ENCODE results near the gene SIGLEC11. TPM values are rescaled to one million over a fixed set of nuclear protein-coding genes. Genes with fewer than 3 reads are reported as not detected.

Gene SIGLEC11
- polyA plus RNA-seq, 6 donors from 2014 or later, result not detected

- H3K36me3 Mint-ChIP-seq, result no peaks in the 10 kb centered on the region
- peak; percentile 77 to 90 for ATAC-seq (ENCODE audit: low read depth in 2 of 2)
- no peaks in the 10 kb centered on the region for H3K9me3 Mint-ChIP-seq
- H3K27me3 Mint-ChIP-seq, result peaks cover 6 to 23% (median 10%) of the 10 kb centered on the region in 3 donors
- DNase-seq, result peak; percentile 74
- peaks cover 0 to 18% (median 5%) of the 10 kb centered on the region in 3 donors for H3K4me1 Mint-ChIP-seq
- peak overlapping the region in 2 of 8 donors; percentile 41 to 52 for H3K4me3 Mint-ChIP-seq
- H3K27ac Mint-ChIP-seq, result peak overlapping the region in 1 of 6 donors; percentile 62
Observed at GRCh38 chr19:49937750-49938381, 23.1 kb downstream of the SIGLEC11 start.

DNA sequence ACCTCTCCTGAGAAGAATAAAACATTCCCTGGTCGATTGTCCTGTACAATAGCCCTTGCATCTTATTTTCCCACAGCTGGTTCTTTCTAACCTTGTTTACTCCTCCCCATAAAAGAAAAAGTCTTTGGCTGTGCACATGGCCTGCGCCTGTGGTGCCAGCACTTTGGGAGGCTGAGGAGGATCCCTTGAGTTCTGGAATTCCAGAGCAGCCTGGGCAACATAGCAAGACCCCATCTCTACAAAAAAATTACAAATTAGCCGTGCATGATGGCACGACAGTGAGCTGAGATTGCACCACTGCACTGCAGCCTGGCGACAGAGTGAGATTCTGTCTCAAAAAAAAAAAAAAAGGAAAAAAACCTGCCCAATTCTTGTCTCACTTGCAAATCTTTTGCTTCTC is 24.4 kb downstream of the SIGLEC11 start:
- ATAC-seq (ENCODE audit: low read depth in 2 of 2) (no peak), DNase-seq (no peak)
- Mint-ChIP-seq H3K36me3 (no peaks in the 10 kb centered on the region), H3K27me3 (peaks cover 6 to 19% (median 10%) of the 10 kb centered on the region in 3 donors), H3K9me3 (no peaks in the 10 kb centered on the region), H3K4me3 (no peak overlapping the region), H3K4me1 (peaks cover 0 to 18% (median 5%) of the 10 kb centered on the region in 3 donors), H3K27ac (peak overlapping the region in 2 of 6 donors; percentile 53 to 66)

GRCh38 chr19:49933643-49934042 is 27.3 kb downstream of the SIGLEC11 start:
- ATAC-seq (ENCODE audit: low read depth in 2 of 2), result no peak
- DNase-seq, result no peak
- peak overlapping the region in 2 of 6 donors; percentile 20 to 84 for H3K27ac Mint-ChIP-seq
- no peaks in the 10 kb centered on the region for H3K27me3 Mint-ChIP-seq
- H3K4me1 Mint-ChIP-seq, result peaks cover 18 to 32% (median 23%) of the 10 kb centered on the region in 3 donors
- peaks cover 0 to 5% (median 0%) of the 10 kb centered on the region in 7 donors for H3K9me3 Mint-ChIP-seq
- H3K4me3 Mint-ChIP-seq, result no peak overlapping the region
- H3K36me3 Mint-ChIP-seq, result no peaks in the 10 kb centered on the region

DNA sequence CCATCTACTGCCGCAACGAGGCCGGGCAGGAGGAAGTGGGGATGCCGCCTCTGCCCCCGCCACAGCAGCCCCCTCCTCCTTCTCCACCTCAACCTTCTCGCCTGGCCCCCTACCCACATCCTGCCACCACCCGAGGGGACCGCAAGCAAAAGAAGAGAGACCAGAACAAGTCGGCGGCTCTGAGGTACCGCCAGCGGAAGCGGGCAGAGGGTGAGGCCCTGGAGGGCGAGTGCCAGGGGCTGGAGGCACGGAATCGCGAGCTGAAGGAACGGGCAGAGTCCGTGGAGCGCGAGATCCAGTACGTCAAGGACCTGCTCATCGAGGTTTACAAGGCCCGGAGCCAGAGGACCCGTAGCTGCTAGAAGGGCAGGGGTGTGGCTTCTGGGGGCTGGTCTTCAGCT is 28.2 kb downstream of the SIGLEC11 start:
- peak overlapping the region in 1 of 8 donors; percentile 40 for H3K4me3 Mint-ChIP-seq
- H3K36me3 Mint-ChIP-seq, result no peaks in the 10 kb centered on the region
- no peak for DNase-seq
- H3K27me3 Mint-ChIP-seq, result no peaks in the 10 kb centered on the region
- peaks cover 27 to 39% (median 30%) of the 10 kb centered on the region in 3 donors for H3K4me1 Mint-ChIP-seq
- no peak for ATAC-seq (ENCODE audit: low read depth in 2 of 2)
- peaks cover 0 to 5% (median 0%) of the 10 kb centered on the region in 7 donors for H3K9me3 Mint-ChIP-seq
- no peak overlapping the region for H3K27ac Mint-ChIP-seq

DNA sequence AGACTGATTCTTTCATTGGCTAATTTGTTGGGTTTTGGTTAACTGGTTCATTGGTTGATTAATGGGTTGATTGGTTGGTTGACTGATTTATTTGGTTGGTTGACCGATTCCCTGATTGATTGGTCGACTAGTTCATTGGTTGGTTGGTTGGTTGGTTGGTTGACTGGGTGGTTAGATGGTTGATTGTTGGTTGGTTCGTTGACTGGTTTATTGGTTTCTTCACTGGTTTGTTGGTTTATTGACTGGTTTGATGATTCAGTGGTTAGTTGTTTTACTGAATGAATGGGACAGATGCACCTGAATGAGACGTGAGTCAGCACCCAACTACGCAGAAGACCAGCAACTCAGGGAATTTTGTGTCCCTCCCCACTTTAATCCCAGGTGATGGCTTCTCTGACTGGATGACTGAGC is 28.9 kb downstream of the SIGLEC11 start:
- DNase-seq, result no peak
- Mint-ChIP-seq H3K27ac (peak overlapping the region in 1 of 6 donors; percentile 12), H3K4me3 (no peak overlapping the region), H3K9me3 (peaks cover 0 to 5% (median 0%) of the 10 kb centered on the region in 7 donors), H3K4me1 (peaks cover 33 to 43% (median 36%) of the 10 kb centered on the region in 3 donors), H3K36me3 (no peaks in the 10 kb centered on the region), H3K27me3 (no peaks in the 10 kb centered on the region)
- no peak for ATAC-seq (ENCODE audit: low read depth in 2 of 2)

DNA sequence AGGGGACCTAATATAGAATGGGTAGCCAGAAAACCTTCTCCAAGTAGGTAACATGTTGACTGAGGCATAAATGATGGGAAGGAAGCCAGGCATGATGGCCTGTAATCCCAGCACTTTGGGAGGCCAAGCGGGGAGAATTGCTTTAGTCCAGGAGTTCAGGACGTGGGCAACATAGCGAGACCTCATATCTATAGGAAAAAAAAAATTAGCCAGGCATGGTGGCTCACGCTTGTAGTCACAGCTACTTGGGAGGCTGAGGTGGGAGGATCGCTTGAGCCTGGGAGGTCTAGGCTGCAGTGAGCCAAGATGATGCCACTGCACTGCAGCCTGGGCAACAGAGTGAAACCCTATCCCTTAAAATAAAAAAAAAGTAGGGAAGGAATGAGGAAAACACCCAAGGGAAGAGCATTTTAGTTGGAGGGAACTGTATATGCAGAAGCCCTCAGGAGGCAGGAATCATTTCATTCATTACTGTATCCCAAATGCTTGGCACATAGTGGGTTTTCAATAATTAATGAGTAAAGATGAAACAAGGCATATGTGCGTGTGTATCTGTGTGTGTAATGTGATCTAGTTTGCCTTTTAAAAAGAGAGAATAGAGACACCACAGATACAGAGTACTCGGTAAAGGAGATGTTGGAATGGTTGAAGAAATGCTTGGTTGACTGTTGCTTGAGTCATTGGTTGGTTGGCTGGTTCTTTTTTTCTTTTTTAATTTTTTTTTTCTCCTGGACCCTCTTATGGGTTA is 29.5 kb downstream of the SIGLEC11 start:
- H3K9me3 Mint-ChIP-seq, result peaks cover 0 to 5% (median 0%) of the 10 kb centered on the region in 7 donors
- no peak overlapping the region for H3K27ac Mint-ChIP-seq
- H3K27me3 Mint-ChIP-seq, result no peaks in the 10 kb centered on the region
- peak overlapping the region in 4 of 8 donors; percentile 57 to 71 (median 66) for H3K4me3 Mint-ChIP-seq
- H3K4me1 Mint-ChIP-seq, result peaks cover 33 to 48% (median 38%) of the 10 kb centered on the region in 3 donors
- ATAC-seq (ENCODE audit: low read depth in 2 of 2), result no peak
- no peaks in the 10 kb centered on the region for H3K36me3 Mint-ChIP-seq
- no peak for DNase-seq

DNA sequence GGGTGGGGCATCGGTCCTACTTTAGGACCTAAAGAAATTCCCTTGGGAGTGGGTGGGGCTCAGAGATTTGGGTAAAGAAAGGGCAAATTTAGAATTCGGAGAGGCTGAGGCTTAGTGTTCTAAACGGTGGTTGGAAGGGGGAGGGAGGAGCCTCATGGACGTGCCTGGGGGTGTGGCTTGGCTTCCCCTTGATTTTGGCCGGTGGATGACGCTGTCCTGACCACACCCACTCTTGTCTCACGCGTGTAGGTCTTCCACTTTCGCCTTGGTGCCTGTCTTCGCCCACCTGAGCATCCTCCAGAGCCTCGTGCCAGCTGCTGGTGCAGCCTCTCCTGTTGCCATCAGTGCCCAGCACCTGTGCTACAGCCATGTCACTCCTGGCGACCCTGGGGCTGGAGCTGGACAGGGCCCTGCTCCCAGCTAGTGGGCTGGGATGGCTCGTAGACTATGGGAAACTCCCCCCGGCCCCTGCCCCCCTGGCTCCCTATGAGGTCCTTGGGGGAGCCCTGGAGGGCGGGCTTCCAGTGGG is 30.4 kb downstream of the SIGLEC11 start:
- Mint-ChIP-seq H3K4me1 (peaks cover 34 to 52% (median 39%) of the 10 kb centered on the region in 3 donors), H3K36me3 (no peaks in the 10 kb centered on the region)
- no peak for ATAC-seq (ENCODE audit: low read depth in 2 of 2)

DNA sequence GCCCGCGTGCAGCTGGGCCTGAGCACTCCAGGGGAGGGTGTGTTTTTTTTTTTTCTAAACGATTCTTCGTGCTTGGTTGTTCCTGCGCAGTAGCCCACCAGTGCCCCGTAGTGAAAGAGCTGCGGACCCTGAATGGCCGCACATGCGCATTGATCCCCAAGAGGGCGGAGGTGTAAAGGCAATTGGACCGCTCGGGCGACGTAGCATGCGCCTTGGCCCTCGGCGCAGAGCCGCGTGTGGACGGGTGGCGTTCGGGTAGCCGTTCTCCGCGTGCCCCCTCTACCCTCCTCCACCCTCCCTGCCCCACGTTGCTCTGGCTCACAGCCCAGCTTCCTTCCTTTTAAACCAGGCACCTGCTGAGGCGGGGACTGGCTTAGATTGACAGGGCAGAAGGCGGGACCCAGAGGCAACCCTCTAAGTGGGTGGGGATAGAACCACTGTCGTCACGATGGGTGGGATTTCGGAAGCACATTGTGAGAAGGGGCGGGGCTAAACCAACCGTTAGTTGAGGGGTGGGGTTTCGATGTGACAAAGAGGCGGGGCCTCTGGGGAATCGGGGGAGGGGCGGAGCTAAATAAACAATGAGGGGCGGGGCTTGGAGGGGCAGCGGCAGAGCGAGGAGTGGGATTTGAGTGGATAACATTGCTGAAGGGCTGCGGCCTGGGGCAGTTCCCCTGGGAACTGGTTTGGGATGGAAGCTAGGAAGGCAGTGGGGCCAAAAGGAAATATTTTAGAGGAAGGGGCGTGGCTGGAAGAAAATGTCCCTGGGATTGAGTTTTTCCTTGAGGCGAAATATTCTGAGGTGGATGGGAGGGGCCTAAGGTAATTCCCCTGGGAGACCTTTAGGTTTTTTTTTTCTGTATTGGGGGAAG is 31.1 kb downstream of the SIGLEC11 start:
- Mint-ChIP-seq H3K9me3 (peaks cover 0 to 5% (median 0%) of the 10 kb centered on the region in 7 donors), H3K4me1 (peaks cover 39 to 59% (median 39%) of the 10 kb centered on the region in 3 donors), H3K36me3 (no peaks in the 10 kb centered on the region), H3K4me3 (peak overlapping the region; percentile 94 to 99 (median 98)), H3K27ac (peak overlapping the region; percentile 96 to 99 (median 98)), H3K27me3 (no peaks in the 10 kb centered on the region)
- ATAC-seq (ENCODE audit: low read depth in 2 of 2) (peak; percentile 91 to 92), DNase-seq (peak; percentile 96)

More for the DNA sequence above, 30.4 kb downstream of the SIGLEC11 start:
- H3K4me3 Mint-ChIP-seq, result peak overlapping the region in 6 of 8 donors; percentile 71 to 99 (median 98)
- peak overlapping the region in 5 of 6 donors; percentile 97 to 99 (median 98) for H3K27ac Mint-ChIP-seq
- no peak for DNase-seq
- H3K9me3 Mint-ChIP-seq, result peaks cover 0 to 5% (median 0%) of the 10 kb centered on the region in 7 donors
- no peaks in the 10 kb centered on the region for H3K27me3 Mint-ChIP-seq

GRCh38 chr19:49929121-49929610 is 31.8 kb downstream of the SIGLEC11 start, which contains the start of the genes ATF5 and NUP62:
ATF5 (plus strand) TSS chr19:49929205; CDS start chr19:49930851, 1,646 bp downstream.
NUP62 (minus strand) TSS chr19:49929504; CDS start chr19:49909807, 19,697 bp downstream.
- Mint-ChIP-seq H3K4me1 (peaks cover 42 to 59% (median 44%) of the 10 kb centered on the region in 3 donors), H3K36me3 (no peaks in the 10 kb centered on the region), H3K27ac (peak within 1 kb of the TSS; percentile 96 to 99 (median 98)), H3K4me3 (peak within 1 kb of the TSS; percentile 94 to 99 (median 98)), H3K9me3 (peaks cover 0 to 5% (median 0%) of the 10 kb centered on the region in 7 donors), H3K27me3 (no peaks in the 10 kb centered on the region)
- ATAC-seq (ENCODE audit: low read depth in 2 of 2) (peak; percentile 60 to 62), DNase-seq (peak; percentile 90)

DNA sequence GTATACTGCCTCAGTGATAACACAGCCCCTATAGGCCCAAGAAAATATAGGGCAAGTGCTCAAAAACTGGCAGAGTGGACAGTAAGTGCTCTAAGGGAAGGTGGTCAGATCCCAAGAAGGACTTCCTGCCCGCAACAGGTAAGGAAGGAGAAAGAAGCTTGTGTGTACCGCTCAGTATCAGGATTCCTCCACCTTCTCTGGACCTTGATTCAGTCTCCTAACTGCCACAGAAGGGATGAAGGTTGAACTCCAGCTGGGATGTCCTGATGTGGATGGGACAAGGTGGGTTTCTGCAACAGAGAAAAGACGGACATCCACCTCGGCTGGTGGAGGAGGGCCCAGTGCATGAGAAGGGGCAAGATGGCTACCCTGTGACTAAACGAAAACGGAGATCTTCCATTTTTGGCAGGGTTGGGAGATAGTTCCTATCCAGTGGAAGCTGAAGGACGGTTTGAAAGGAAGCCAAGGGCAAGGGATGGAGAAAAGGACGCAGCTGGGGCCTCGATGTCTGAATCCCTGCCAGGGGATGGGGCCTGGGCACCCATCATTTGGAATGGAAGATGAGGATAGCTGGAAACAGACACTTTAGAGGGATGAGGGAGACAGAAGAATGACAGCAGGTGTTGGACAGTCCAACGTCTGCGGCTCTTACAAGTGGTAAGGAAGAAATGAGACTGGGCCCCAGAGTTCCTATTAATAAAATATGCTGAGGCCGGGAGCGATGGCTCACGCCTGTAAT is 33.3 kb downstream of the SIGLEC11 start:
- H3K27me3 Mint-ChIP-seq, result no peaks in the 10 kb centered on the region
- H3K9me3 Mint-ChIP-seq, result peaks cover 0 to 5% (median 0%) of the 10 kb centered on the region in 7 donors
- H3K4me3 Mint-ChIP-seq, result peak overlapping the region; percentile 94 to 99 (median 98)
- ATAC-seq (ENCODE audit: low read depth in 2 of 2), result no peak
- no peaks in the 10 kb centered on the region for H3K36me3 Mint-ChIP-seq
- no peak for DNase-seq
- peak overlapping the region; percentile 22 to 98 (median 80) for H3K27ac Mint-ChIP-seq
- H3K4me1 Mint-ChIP-seq, result peaks cover 41 to 50% (median 44%) of the 10 kb centered on the region in 3 donors

GRCh38 chr19:49926515-49926914 is 34.5 kb downstream of the SIGLEC11 start:
- peak overlapping the region in 1 of 6 donors; percentile 60 for H3K27ac Mint-ChIP-seq
- no peaks in the 10 kb centered on the region for H3K36me3 Mint-ChIP-seq
- ATAC-seq (ENCODE audit: low read depth in 2 of 2) (no peak), DNase-seq (no peak)
- peaks cover 0 to 5% (median 0%) of the 10 kb centered on the region in 7 donors for H3K9me3 Mint-ChIP-seq
- H3K4me3 Mint-ChIP-seq, result peak overlapping the region in 2 of 8 donors; percentile 18 to 65
- H3K4me1 Mint-ChIP-seq, result peaks cover 41 to 58% (median 52%) of the 10 kb centered on the region in 3 donors
- no peaks in the 10 kb centered on the region for H3K27me3 Mint-ChIP-seq

DNA sequence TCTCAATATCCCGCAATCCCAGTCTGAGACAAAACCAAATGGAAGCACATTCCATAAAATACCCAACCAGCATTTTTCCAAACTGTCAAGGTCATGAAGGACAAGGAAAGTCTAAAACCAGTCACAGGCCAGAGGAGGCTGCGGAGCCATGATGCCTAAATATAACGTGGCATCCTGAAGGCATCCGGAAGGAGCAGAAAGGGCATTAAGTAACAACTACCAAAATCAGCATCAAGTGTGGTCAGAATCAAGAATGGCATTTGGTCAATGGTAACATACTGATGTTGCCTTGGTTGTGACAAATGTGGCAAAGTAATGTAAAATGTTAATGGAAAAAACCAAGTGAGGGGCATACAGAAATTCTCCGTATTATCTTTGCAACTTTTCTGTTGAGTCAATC is 35.5 kb downstream of the SIGLEC11 start:
- Mint-ChIP-seq H3K4me3 (no peak overlapping the region), H3K9me3 (peaks cover 0 to 5% (median 0%) of the 10 kb centered on the region in 7 donors), H3K36me3 (no peaks in the 10 kb centered on the region), H3K27ac (no peak overlapping the region), H3K27me3 (no peaks in the 10 kb centered on the region), H3K4me1 (peaks cover 45 to 65% (median 57%) of the 10 kb centered on the region in 3 donors)
- ATAC-seq (ENCODE audit: low read depth in 2 of 2) (no peak), DNase-seq (no peak)

Measured in naive B cell (primary cell).